ENCODE data around the gene ZSCAN29. TPM values are rescaled to one million over a fixed set of nuclear protein-coding genes. Genes with fewer than 3 reads are reported as not detected.

ZSCAN29 gene
- total and polyA plus RNA-seq, 10 of the 15 experiments (the other 5 are each of a cell fraction or from before 2014, with no cell fraction given), result 1.7 to 26.0 (median 14.6) TPM

- FAIRE-seq (peak; percentile 57), ATAC-seq (peak; percentile 78), DNase-seq (ENCODE audit: low read depth, low spot score) (no peak)
- Histone ChIP-seq H3K4me2 (ENCODE audit: control insufficient read depth, insufficient read depth) (peak overlapping the region; percentile 96), H2AFZ (ENCODE audit: control insufficient read depth, low read depth, low read length) (peak overlapping the region; percentile 97), H3K79me2 (ENCODE audit: control insufficient read depth, insufficient read depth, low read length) (peaks cover 39% of the 10 kb centered on the region), H3K9me3 (replicated peaks; ENCODE audit: control insufficient read depth, insufficient read depth, low read length) (no peaks in the 10 kb centered on the region; the same call in 2 of the 3 replicates), H3K27ac (ENCODE audit: control insufficient read depth, insufficient read depth) (peak overlapping the region; percentile 76), H3K36me3 (ENCODE audit: control insufficient read depth in 2 of 2, insufficient read depth in 2 of 2, low read length in 1 of 2) (peaks cover 2 to 5% of the 10 kb centered on the region in 2 experiments; a peak in 1 of 4 replicates), H3K4me1 (ENCODE audit: control insufficient read depth, insufficient read depth, low read length) (peaks cover 8% of the 10 kb centered on the region), H3K27me3 (replicated peaks in 1 of 2; ENCODE audit: control insufficient read depth in 2 of 2, insufficient read depth in 2 of 2, low read length in 1 of 2) (no peaks in the 10 kb centered on the region), H3K9ac (ENCODE audit: control insufficient read depth, insufficient read depth, low read length) (peak overlapping the region; percentile 75), H3K4me3 (peak overlapping the region; percentile 97), H4K20me1 (ENCODE audit: control insufficient read depth, insufficient read depth) (no peaks in the 10 kb centered on the region)
- intact Hi-C loops (cut with micrococcal nuclease; ENCODE audit: unreplicated experiment) (no loop called here), in situ Hi-C loops (cut with MboI) (no loop called here)
- ChIA-PET SMC1A (ENCODE audit: uncharacterized antibody, unreplicated experiment) (interaction anchor here (1.0 to 2.4 kb wide), 5 partner anchors 9 to 145 kb away, joined by 3 to 6 read pairs (median 4); no protein-coding TSS in a partner anchor), RAD21 (ENCODE audit: unreplicated experiment) (interaction anchor here (0.6 to 1.7 kb wide), 2 partner anchors 20 to 407 kb away, joined by 3 to 4 read pairs; partner anchors contain the start of gene ELL3), CTCF (interaction anchor here (0.7 to 7.1 kb wide), 11 partner anchors 8 to 400 kb away, joined by 3 to 51 read pairs (median 4); no protein-coding TSS in a partner anchor), POLR2A (interaction anchor here (0.9 to 1.2 kb wide), 2 partner anchors 10 to 18 kb away, joined by 4 to 6 read pairs; no protein-coding TSS in a partner anchor)
- WGBS (ENCODE audit: insufficient coverage, insufficient replicate concordance, low lambda C conversion rate, missing lambda C conversion rate), result 1% methylated on average over 37 of the region's 45 CpGs
- no TSS peak for BruUV-seq (replicated peaks)
- no peak for TF ChIP-seq ATF3 (IDR thresholded peaks at IDR 0.05; ENCODE audit: borderline replicate concordance, extremely low read depth, low read depth, low read length)
- no peak for TF ChIP-seq BMI1 (IDR thresholded peaks at IDR 0.05; ENCODE audit: borderline replicate concordance)
- TF ChIP-seq, protein P1, sequence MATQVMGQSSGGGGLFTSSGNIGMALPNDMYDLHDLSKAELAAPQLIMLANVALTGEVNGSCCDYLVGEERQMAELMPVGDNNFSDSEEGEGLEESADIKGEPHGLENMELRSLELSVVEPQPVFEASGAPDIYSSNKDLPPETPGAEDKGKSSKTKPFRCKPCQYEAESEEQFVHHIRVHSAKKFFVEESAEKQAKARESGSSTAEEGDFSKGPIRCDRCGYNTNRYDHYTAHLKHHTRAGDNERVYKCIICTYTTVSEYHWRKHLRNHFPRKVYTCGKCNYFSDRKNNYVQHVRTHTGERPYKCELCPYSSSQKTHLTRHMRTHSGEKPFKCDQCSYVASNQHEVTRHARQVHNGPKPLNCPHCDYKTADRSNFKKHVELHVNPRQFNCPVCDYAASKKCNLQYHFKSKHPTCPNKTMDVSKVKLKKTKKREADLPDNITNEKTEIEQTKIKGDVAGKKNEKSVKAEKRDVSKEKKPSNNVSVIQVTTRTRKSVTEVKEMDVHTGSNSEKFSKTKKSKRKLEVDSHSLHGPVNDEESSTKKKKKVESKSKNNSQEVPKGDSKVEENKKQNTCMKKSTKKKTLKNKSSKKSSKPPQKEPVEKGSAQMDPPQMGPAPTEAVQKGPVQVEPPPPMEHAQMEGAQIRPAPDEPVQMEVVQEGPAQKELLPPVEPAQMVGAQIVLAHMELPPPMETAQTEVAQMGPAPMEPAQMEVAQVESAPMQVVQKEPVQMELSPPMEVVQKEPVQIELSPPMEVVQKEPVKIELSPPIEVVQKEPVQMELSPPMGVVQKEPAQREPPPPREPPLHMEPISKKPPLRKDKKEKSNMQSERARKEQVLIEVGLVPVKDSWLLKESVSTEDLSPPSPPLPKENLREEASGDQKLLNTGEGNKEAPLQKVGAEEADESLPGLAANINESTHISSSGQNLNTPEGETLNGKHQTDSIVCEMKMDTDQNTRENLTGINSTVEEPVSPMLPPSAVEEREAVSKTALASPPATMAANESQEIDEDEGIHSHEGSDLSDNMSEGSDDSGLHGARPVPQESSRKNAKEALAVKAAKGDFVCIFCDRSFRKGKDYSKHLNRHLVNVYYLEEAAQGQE (IDR thresholded peaks at IDR 0.05; ENCODE audit: low read depth, low read length), result peak; percentile 60; the same call in 1 of the 2 replicates
- TF ChIP-seq HCFC1 (IDR thresholded peaks at IDR 0.05; ENCODE audit: low read length), result no peak
- no peak for TF ChIP-seq EZH2 (IDR thresholded peaks at IDR 0.05; ENCODE audit: borderline replicate concordance, control insufficient read depth, low read depth, low read length)
- TF ChIP-seq, protein P2, sequence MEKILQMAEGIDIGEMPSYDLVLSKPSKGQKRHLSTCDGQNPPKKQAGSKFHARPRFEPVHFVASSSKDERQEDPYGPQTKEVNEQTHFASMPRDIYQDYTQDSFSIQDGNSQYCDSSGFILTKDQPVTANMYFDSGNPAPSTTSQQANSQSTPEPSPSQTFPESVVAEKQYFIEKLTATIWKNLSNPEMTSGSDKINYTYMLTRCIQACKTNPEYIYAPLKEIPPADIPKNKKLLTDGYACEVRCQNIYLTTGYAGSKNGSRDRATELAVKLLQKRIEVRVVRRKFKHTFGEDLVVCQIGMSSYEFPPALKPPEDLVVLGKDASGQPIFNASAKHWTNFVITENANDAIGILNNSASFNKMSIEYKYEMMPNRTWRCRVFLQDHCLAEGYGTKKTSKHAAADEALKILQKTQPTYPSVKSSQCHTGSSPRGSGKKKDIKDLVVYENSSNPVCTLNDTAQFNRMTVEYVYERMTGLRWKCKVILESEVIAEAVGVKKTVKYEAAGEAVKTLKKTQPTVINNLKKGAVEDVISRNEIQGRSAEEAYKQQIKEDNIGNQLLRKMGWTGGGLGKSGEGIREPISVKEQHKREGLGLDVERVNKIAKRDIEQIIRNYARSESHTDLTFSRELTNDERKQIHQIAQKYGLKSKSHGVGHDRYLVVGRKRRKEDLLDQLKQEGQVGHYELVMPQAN (conservative IDR thresholded peaks at IDR 0.05), result 0 out of 2 replicates have a peak, but pooled peaks have one; percentile 32
- TF ChIP-seq NR2F1 (conservative IDR thresholded peaks at IDR 0.05), result peak; percentile 78
- no peak for TF ChIP-seq KAT2A (conservative IDR thresholded peaks at IDR 0.05; ENCODE audit: control insufficient read depth, low read depth, low read length)
Observed at GRCh38 chr15:43370310-43370974, 401 bp downstream of the ZSCAN29 start.
